ENCODE data around the gene PCDHB12.
"Not testable (repeated sequence)": the region's sequence is repeated elsewhere in the genome, so short reads cannot be mapped to it uniquely, and the experiment has no call there.

PCDHB12 gene

GRCh38 chr5:141186897-141187512, 21.5 kb upstream of the PCDHB12 start, which contains the start of gene PCDHB9:
PCDHB9 (plus strand) TSS chr5:141187161; CDS start chr5:141187319, 158 bp downstream.
- no peak for DNase-seq (ENCODE audit: extremely low read depth, low read depth)
- TF ChIP-seq CTCF (IDR thresholded peaks at IDR 0.05; ENCODE audit: low read depth, low read length) = peak; percentile 23

- not testable (repeated sequence) for DNase-seq (ENCODE audit: extremely low read depth, low read depth)
Measured at GRCh38 chr5:141188682-141189081, 19.8 kb upstream of the PCDHB12 start.

- DNase-seq (ENCODE audit: extremely low read depth, low read depth) = not testable (repeated sequence)
Measured at GRCh38 chr5:141189131-141189530, 19.4 kb upstream of the PCDHB12 start.

- DNase-seq (ENCODE audit: extremely low read depth, low read depth) = no peak
- peak; percentile 13 for TF ChIP-seq CTCF (IDR thresholded peaks at IDR 0.05; ENCODE audit: low read depth, low read length)
Measured at GRCh38 chr5:141192110-141192725, 16.3 kb upstream of the PCDHB12 start, which contains the start of gene PCDHB10. PCDHB10 (plus strand) TSS chr5:141192353; CDS start chr5:141192553, 200 bp downstream.

GRCh38 chr5:141194332-141194731, 14.2 kb upstream of the PCDHB12 start:
- DNase-seq (ENCODE audit: extremely low read depth, low read depth) = not testable (repeated sequence)

- no peak for DNase-seq (ENCODE audit: extremely low read depth, low read depth)
- TF ChIP-seq CTCF (IDR thresholded peaks at IDR 0.05; ENCODE audit: low read depth, low read length) = no peak
Measured at GRCh38 chr5:141196363-141196762, 12.2 kb upstream of the PCDHB12 start.

GRCh38 chr5:141199359-141200235, 8.9 kb upstream of the PCDHB12 start, which contains the start of gene PCDHB11:
PCDHB11 (plus strand) TSS chr5:141199627; CDS start chr5:141199775, 148 bp downstream.
- DNase-seq (ENCODE audit: extremely low read depth, low read depth) = no peak
- no peak for TF ChIP-seq CTCF (IDR thresholded peaks at IDR 0.05; ENCODE audit: low read depth, low read length)

GRCh38 chr5:141201126-141201525, 7.4 kb upstream of the PCDHB12 start:
- DNase-seq (ENCODE audit: extremely low read depth, low read depth) = not testable (repeated sequence)

- DNase-seq (ENCODE audit: extremely low read depth, low read depth) = not testable (repeated sequence)
Measured at GRCh38 chr5:141201646-141202045, 6.9 kb upstream of the PCDHB12 start.

GRCh38 chr5:141210281-141210680, 1.8 kb downstream of the PCDHB12 start:
- not testable (repeated sequence) for DNase-seq (ENCODE audit: extremely low read depth, low read depth)

GRCh38 chr5:141210849-141211248, 2.3 kb downstream of the PCDHB12 start:
- DNase-seq (ENCODE audit: extremely low read depth, low read depth) = not testable (repeated sequence)

- DNase-seq (ENCODE audit: extremely low read depth, low read depth) = not testable (repeated sequence)
Measured at GRCh38 chr5:141213656-141214339, 5.3 kb downstream of the PCDHB12 start, which contains the start of gene PCDHB13. PCDHB13 (plus strand) TSS chr5:141213919; CDS start chr5:141214124, 205 bp downstream.

GRCh38 chr5:141214583-141214982, 6.1 kb downstream of the PCDHB12 start:
- DNase-seq (ENCODE audit: extremely low read depth, low read depth) = not testable (repeated sequence)

- not testable (repeated sequence) for DNase-seq (ENCODE audit: extremely low read depth, low read depth)
Measured at GRCh38 chr5:141215504-141215903, 7.0 kb downstream of the PCDHB12 start.

All from AG09319 (cell line).